Stimulated activated CD4-positive, alpha-beta T cell treated with anti-CD3 and anti-CD28 coated beads, TNF-alpha, amount 100 ng/mL, for 4 hours (primary cell): Measurements from ENCODE around the gene NBAS.
"Not testable (repeated sequence)": the region's sequence is repeated elsewhere in the genome, so short reads cannot be mapped to it uniquely, and the experiment has no call there.

Experiments
- DNase-seq, 3 experiments: peaks; one replicate each; pipeline ENCODE4 v3.0.0-alpha.2; 2020; ENCODE audit warnings: low read depth in 3 of 3

Gene NBAS

GRCh38 chr2:15218423-15219086 lies 342.6 kb downstream of the NBAS start:
- no peak for DNase-seq

GRCh38 chr2:15212249-15212648 lies 348.9 kb downstream of the NBAS start:
- no peak for DNase-seq

GRCh38 chr2:15210542-15210941 lies 350.6 kb downstream of the NBAS start:
- not testable (repeated sequence) for DNase-seq

- DNase-seq: no peak
Observed at GRCh38 chr2:15206419-15206818, 354.7 kb downstream of the NBAS start.

GRCh38 chr2:15205562-15205961 lies 355.6 kb downstream of the NBAS start:
- no peak for DNase-seq

- no peak for DNase-seq
Observed at GRCh38 chr2:15201009-15201408, 360.1 kb downstream of the NBAS start.

GRCh38 chr2:15200581-15200980 lies 360.6 kb downstream of the NBAS start:
- DNase-seq: no peak

GRCh38 chr2:15198051-15198450 lies 363.1 kb downstream of the NBAS start:
- no peak for DNase-seq

- no peak for DNase-seq
Observed at GRCh38 chr2:15195813-15196212, 365.3 kb downstream of the NBAS start.

GRCh38 chr2:15191789-15192188 lies 369.3 kb downstream of the NBAS start:
- no peak for DNase-seq

- DNase-seq: no peak
Observed at GRCh38 chr2:15189216-15189615, 371.9 kb downstream of the NBAS start.

GRCh38 chr2:15187702-15188101 lies 373.4 kb downstream of the NBAS start:
- no peak for DNase-seq

- DNase-seq: no peak
Observed at GRCh38 chr2:15186118-15186517, 375.0 kb downstream of the NBAS start.

GRCh38 chr2:15184491-15184890 lies 376.6 kb downstream of the NBAS start:
- DNase-seq: no peak

- no peak for DNase-seq
Observed at GRCh38 chr2:15182275-15182674, 378.9 kb downstream of the NBAS start.

GRCh38 chr2:15181092-15181745 lies 379.9 kb downstream of the NBAS start:
- DNase-seq: no peak

- no peak for DNase-seq
Observed at GRCh38 chr2:15180379-15180778, 380.8 kb downstream of the NBAS start.

GRCh38 chr2:15178946-15179345 lies 382.2 kb downstream of the NBAS start:
- no peak for DNase-seq

- DNase-seq: peak; percentile 17 to 52 (median 36)
Observed at GRCh38 chr2:15177103-15177502, 384.0 kb downstream of the NBAS start.

GRCh38 chr2:15176604-15177003 lies 384.5 kb downstream of the NBAS start:
- DNase-seq: no peak

- no peak for DNase-seq
Observed at GRCh38 chr2:15174567-15174966, 386.6 kb downstream of the NBAS start.

- no peak for DNase-seq
Observed at GRCh38 chr2:15173501-15173900, 387.6 kb downstream of the NBAS start.

- no peak for DNase-seq
Observed at GRCh38 chr2:15172825-15173224, 388.3 kb downstream of the NBAS start.
